H1 (cell line): ENCODE measurements around the gene ATF7. TPM values are rescaled to one million over a fixed set of nuclear protein-coding genes. Genes with fewer than 3 reads are reported as not detected.

Experiments used
- EZH2 ChIP-seq: fragments of 200-600 bp; sonication (generic); IDR thresholded peaks from 2 replicates; pipeline ENCODE4 v1.7.1; 2012; ENCODE audit warnings: low read depth, mild to moderate bottlenecking, moderate library complexity, low read length, inconsistent platforms; ENCODE audit not compliant: severe bottlenecking
- HDAC2 ChIP-seq, 2 experiments: fragments of 300-600 bp in 1 of 2; sonication (generic) in 1 of 2; IDR thresholded peaks; 2 replicates each; pipeline ENCODE4 v1.6.1; 2011 to 2012; ENCODE audit warnings: low read depth in 2 of 2, low read length in 2 of 2, mild to moderate bottlenecking in 2 of 2, moderate library complexity in 2 of 2, borderline replicate concordance in 1 of 2, inconsistent platforms in 1 of 2
- polyA plus RNA-seq, 7 experiments: library from polyadenylated mRNA; depleted of rRNA in 3 of 7; stranded (reverse) in 5 of 7; unstranded in 2 of 7; fragments of >200 nt in 5 of 7; fragments of 200-250 nt in 2 of 7; gene quantifications; 1 replicate in 5 of 7; 2 replicates in 1 of 7; 4 replicates in 1 of 7; pipeline versions ENCODE4 v1.2.1 to v1.2.3, GENCODE V29; 2011 to 2013; ENCODE audit warnings: missing spikeins in 2 of 7, mixed read lengths in 2 of 7
- total RNA-seq: library from RNA; stranded (reverse); fragmentation: NEBNext Ultra II Directional; extraction: Animal tissue kit (Norgen Biotek cat#: 25700); gene quantifications from 2 replicates; pipeline ENCODE4 v1.2.1, GENCODE V29; 2021
- TF ChIP-seq, protein P1 (sequence below), 3 experiments: IDR thresholded peaks; 1 replicate in 2 of 3; 2 replicates in 1 of 3; pipeline versions ENCODE4 v1.5.1 to v1.6.1; 2011; ENCODE audit warnings: low read length in 3 of 3, mild to moderate bottlenecking in 3 of 3, inconsistent platforms in 2 of 3, low read depth in 1 of 3, moderate library complexity in 1 of 3; ENCODE audit not compliant: insufficient read depth in 1 of 3; ENCODE audit errors: control extremely low read depth in 1 of 3

ATF7 gene
- total and polyA plus RNA-seq, 2 of the 8 experiments (the other 6 are each of a cell fraction or from before 2014, with no cell fraction given), result 10.1 to 16.6 TPM

DNA sequence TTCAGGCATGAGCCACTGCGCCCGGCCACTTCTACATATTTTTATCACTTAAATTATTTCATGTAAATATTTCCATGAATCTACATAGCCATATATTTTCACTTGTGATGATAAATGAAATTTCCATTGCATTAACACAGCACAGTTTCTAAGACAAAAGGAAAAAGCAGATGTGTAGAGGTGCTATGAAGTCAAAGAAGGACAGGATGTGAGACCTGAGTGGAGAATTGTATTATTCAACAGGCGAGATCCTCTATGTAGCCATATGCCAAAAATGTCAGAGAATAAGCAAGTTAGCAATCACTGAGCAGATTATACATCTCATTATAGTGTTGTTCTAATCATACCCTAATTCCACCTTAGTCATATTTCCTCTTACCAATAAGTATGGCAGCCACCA lies 38.1 kb downstream of the ATF7 start (continued):
- TF ChIP-seq EZH2 (no peak), HDAC2 (IDR thresholded peaks at IDR 0.05; ENCODE audit: borderline replicate concordance in 1 of 2, low read depth in 2 of 2, low read length in 2 of 2) (no peak)
- TF ChIP-seq, protein P1, sequence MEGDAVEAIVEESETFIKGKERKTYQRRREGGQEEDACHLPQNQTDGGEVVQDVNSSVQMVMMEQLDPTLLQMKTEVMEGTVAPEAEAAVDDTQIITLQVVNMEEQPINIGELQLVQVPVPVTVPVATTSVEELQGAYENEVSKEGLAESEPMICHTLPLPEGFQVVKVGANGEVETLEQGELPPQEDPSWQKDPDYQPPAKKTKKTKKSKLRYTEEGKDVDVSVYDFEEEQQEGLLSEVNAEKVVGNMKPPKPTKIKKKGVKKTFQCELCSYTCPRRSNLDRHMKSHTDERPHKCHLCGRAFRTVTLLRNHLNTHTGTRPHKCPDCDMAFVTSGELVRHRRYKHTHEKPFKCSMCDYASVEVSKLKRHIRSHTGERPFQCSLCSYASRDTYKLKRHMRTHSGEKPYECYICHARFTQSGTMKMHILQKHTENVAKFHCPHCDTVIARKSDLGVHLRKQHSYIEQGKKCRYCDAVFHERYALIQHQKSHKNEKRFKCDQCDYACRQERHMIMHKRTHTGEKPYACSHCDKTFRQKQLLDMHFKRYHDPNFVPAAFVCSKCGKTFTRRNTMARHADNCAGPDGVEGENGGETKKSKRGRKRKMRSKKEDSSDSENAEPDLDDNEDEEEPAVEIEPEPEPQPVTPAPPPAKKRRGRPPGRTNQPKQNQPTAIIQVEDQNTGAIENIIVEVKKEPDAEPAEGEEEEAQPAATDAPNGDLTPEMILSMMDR (IDR thresholded peaks at IDR 0.05; ENCODE audit: control extremely low read depth in 1 of 3, insufficient read depth in 1 of 3, low read depth in 1 of 3, low read length in 3 of 3), result no peak
- TF ChIP-seq, all 59 proteins: peak for 0
